LHCN-M2 (cell line): Measurements from ENCODE around the gene FAIM2. TPM values are rescaled to one million over a fixed set of nuclear protein-coding genes. Genes with fewer than 3 reads are reported as not detected.
"Not testable (repeated sequence)": the region's sequence is repeated elsewhere in the genome, so short reads cannot be mapped to it uniquely, and the experiment has no call there.

Experiments used
- DNase-seq: peaks from one replicate; pipeline ENCODE4 v3.0.0-alpha.2; 2012; ENCODE audit warnings: low read depth
- total RNA-seq: library from RNA; depleted of rRNA; stranded (reverse); fragments of >200 nt; gene quantifications from 2 replicates; pipeline ENCODE4 v1.2.3, GENCODE V29; 2014

Gene FAIM2
- total RNA-seq, 1 experiment from 2014 or later = 4.2 TPM

DNA sequence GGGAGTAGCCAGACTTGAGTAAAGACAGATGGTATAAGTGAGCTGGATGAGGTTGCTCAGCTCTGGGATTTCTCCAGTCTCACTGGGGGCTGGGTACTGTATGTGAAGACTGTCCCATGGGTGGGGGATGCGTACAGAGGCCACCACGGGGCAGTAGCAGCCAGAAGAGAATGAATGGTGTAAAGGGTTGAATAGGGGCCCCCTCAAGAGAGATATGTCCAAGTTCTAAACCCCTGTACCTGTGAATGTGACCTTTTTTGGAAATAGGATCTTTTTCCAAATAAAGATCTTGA lies 39.0 kb downstream of the FAIM2 start:
- DNase-seq = no peak

DNA sequence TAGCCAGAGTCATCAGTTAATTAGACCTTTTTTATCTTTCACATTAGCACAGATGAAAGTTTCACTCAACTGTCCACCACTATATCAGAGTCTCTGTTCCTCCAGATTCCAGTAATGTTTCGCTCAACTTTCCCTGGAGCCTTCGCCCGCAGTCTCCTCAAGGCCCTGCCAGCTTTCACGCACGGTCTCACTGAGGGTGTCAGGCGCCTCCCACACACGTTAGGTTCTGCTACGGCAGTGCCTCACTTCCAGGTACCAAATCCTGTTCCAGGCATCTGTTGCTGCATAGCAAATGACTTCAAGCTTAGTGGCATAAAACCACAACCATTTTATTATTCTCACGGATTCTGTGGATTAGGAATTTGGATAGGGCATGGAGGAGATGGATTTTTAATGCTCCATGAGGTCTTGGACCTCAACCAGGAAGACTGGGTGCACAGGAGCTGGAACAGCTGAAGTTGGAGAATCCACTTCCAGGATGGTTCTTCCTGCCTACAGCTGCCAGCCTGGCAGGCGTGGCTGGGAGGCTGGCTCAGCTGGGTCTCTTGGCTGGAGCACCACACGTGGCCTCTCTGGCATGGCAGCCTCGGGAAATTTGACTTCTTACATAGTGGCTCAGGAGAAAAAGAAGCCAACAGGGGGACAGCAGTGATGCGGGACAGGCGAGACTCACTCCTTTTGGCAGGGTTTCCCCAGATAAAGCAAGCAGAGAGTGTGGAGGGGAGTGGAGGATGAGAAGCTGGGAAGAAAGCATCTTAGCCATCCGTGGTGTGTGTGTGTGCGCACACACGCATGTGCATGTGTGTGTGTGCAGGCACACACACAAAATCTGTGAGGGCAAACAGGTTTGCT lies 39.5 kb downstream of the FAIM2 start:
- peak; percentile 57 for DNase-seq

DNA sequence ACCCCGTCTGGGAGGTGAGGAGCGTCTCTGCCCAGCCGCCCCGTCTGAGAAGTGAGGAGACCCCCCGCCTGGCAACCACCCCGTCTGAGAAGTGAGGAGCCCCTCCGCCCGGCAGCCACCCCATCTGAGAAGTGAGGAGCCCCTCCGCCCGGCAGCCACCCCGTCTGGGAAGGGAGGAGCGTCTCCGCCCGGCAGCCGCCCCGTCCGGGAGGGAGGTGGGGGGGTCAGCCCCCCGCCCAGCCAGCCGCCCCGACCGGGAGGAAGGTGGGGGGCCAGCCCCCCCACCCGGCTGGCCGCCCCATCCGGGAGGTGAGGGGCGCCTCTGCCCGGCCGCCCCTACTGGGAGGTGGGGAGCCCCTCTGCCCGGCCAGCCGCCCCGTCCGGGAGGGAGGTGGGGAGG lies 42.8 kb downstream of the FAIM2 start:
- not testable (repeated sequence) for DNase-seq

DNA sequence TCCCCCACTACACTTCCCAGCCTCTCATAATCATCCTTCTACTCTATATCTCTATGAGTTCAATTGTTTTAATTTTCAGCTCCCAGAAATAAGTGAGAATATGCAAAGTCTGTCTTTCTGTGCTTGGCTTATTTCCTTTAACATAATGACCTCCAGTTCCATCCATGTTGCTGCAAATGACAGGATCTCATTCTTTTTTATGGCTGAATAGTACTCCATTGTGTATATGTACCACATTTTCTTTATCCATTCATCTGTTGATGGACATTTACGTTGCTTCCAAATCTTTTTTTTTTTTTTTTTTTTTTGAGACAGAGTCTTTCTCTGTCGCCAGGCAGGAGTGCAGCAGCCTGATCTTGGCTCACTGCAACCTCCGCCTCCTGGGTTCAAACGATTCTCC lies 47.8 kb downstream of the FAIM2 start:
- DNase-seq = not testable (repeated sequence)

- DNase-seq = no peak
Measured at GRCh38 chr12:49854976-49855375, 48.7 kb downstream of the FAIM2 start.

DNA sequence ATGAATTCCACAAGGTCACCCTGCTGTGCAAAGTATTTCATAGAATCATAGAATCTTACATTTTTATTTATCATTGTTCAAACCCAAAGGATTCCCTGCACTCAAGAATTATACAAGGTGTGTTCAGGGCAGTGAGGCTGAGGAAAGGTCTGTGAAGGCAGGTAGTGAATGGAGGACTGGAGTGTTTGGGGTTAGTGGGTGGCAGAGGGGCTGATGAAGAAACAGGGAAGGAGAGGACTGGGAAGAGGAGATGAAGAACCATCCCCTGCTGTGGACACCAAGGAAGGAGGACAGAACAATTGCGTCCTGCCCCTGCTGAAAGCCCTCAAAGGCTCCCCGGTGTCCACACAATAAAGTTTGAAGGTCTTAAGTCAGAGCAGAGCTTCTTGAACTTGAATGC lies 50.0 kb downstream of the FAIM2 start:
- no peak for DNase-seq

DNA sequence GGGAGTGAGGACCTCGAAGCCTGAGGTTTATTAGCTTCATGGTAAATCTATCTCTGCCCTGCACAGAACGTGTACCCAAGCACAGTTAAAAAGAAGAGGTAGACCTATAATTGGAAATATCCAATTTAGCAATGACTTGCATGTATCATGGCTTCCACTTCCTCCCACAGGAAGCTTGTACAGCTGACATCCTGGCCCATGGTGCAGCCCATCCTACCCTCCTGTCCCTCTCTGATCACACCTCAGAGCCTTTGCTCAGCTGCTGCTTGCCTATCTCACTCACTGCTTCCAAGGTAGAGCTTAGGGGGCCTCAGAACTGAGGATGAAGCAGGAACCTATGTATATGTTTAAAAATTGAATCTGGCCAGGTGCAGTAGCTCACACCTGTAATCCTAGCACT lies 56.5 kb downstream of the FAIM2 start:
- no peak for DNase-seq

DNA sequence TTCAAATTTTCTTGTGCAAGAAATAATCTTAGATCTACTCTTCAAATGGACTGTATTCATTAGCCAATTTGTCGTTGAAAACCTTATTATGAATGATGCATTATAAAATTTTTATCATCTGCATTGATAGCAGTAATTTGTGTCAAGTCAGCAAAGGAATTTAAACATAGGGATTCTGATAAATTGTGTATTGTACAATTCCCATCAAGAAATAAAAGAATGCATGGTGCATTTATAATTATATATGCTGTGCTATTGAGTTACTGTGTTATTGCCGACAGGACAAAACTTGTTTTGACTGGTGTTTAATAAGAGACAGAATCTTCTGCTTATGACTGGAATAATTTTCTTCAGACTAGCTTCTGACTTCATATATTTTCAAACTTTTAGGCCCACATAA lies 57.7 kb downstream of the FAIM2 start:
- no peak for DNase-seq

DNA sequence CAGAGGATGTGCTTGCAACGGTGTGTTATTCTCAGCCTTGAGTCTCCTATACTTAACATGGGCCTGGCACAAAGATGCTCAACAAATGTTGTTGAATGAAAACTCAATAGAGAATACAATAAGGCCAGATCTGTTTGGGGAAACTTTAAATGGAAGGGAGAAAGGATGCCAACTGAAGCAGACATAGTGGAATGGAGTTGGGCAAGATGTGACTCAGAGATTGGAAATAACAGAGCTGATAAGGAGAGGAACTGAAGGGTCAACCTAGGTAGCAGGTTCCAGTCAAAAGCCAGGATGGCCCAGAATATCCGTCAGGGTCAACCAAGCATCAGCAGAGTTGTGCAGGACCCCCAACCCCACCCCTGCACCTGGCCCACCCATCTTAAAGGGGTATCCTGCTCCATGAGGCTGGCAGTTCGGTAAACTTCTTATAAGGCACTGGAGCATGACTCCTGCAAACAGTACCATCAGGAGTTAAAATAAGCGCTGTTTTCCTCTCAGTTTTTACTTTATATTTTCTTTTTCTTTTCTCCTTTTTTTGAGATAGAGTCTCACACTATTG lies 59.7 kb downstream of the FAIM2 start:
- no peak for DNase-seq

DNA sequence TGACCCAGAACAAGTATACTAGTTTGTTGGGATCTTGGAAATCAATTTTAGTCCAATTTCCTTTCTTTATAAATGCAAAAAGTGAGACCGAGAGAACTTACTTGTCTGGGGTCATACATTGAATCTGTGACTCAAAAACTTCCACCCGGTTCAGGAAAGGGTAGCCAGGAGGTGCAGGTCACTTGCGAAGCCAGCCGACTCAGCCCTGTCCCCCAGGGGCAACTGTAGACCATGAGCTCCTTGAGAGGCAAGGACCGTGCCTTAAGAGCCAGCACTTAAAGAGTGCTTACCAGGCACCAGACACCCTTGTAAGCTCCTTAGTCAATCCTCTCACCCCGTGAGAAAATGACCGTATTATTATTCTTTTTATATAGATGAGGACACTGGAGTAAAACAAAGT lies 60.3 kb downstream of the FAIM2 start:
- DNase-seq = no peak

GRCh38 chr12:49842519-49843352 lies 61.0 kb downstream of the FAIM2 start, which contains the start of gene BCDIN3D:
Gene BCDIN3D, minus strand, starts transcription at chr12:49843106. Its CDS starts 19 bp downstream, at chr12:49843087.
- peak; percentile 90 for DNase-seq

DNA sequence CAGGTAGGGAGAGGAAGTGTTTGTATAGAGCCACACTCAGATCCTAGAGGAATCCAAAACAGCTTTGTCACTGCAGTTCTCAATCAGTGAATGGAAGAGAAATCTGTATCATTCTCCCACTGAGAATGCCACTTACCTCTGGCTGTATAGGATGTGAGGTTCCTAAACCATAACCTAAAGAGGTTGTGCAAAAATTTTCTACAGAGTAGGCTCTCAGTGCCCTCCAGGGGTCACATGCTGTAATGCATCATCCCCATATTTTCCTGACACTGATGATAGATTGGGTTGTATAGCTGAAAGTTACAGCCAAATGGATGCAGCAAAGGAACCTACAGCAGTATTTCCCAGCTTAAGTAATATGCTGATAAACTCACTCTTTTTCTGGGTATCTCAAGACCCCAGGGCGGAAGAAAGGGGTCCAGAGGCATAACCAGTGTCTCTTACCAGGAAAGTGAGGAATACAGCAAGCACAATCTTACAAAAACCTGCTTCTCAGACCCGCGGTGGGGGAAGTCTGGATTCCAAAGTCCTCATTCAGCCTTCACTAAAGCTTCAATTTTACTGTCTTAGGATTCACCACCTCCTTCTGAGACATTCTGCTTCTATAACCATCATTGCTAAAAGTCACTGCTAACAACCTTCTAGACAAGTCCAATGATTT lies 64.6 kb downstream of the FAIM2 start:
- peak; percentile 44 for DNase-seq

DNA sequence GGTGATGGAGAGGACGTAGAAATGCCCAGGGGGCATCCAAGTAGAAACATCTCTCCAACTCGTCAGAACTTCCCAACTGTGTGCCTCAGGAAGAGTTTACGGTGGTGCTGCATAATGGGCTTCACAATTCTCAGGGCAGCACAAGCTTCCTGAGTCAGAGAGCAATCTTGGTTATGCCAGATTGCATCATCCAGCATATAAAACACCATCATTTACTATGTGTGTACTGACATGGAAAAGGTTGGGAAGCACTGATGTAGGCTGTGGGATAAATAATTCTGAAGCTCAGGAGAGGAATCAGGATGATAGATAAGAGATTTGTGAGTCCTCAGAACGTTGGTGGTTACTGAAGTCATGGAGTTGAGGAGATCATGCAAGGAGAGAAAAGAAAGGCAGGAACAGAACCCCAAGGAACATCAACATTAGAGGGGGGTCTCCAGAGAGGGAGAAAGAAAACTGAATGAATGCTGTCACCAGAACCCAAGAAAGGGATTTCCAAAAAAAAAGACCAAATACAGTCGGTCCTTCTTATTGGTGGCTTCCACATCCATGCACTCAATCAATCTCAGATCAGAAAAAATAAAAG lies 70.8 kb downstream of the FAIM2 start:
- DNase-seq = no peak

DNA sequence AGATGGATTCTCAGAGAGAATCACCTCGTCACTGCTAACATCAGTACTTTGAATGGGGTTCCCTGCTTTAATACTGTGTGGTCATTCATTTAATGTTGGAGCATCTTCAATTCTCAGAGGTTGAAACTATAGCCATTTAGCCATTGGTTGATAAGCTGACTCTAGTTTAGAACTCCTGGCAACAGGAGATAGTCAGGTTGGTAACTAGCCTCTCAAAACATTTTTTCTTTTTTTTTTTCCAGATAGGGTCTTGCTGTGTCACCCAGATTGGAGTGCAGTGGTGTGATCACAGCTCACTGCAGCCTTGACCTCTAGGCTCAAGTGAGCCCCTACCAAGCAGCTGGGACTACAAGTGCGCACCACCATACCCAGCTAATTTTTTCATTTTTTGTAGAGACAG lies 72.0 kb downstream of the FAIM2 start:
- DNase-seq = no peak

GRCh38 chr12:49828133-49829091 lies 75.3 kb downstream of the FAIM2 start, which contains the start of gene NCKAP5L:
Gene NCKAP5L, minus strand, starts transcription at chr12:49828413. Its CDS starts 24,369 bp downstream, at chr12:49804044.
- DNase-seq = peak; percentile 95

GRCh38 chr12:49827401-49828099 lies 76.2 kb downstream of the FAIM2 start:
- DNase-seq = peak; percentile 74

DNA sequence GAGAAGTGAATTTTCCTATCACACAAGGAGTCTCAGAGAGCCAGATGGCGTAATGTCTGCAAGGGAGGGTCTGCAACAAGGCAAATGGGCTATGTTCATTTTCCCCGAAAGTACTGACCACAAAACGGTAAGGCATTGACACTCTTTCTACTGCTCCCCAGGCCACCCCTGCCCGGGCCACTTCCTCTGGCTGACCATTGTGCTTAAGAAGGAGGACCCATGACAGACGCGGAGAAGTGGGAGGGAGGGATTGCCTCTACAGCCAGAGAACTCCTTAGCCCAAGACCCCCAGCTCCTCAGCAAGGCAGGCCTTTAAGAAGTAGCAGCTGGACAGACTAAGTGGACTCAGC lies 76.7 kb downstream of the FAIM2 start:
- DNase-seq = no peak

- peak; percentile 94 for DNase-seq
Measured at GRCh38 chr12:49825971-49826421, 77.7 kb downstream of the FAIM2 start.

GRCh38 chr12:49825360-49825970 lies 78.2 kb downstream of the FAIM2 start:
- DNase-seq = peak; percentile 91
